ENCODE results near the gene HES5. TPM values are rescaled to one million over a fixed set of nuclear protein-coding genes. Genes with fewer than 3 reads are reported as not detected.

Gene HES5
- total and polyA plus RNA-seq, 2 of the 4 experiments (the other 2 are of a cell fraction), result not detected

DNA sequence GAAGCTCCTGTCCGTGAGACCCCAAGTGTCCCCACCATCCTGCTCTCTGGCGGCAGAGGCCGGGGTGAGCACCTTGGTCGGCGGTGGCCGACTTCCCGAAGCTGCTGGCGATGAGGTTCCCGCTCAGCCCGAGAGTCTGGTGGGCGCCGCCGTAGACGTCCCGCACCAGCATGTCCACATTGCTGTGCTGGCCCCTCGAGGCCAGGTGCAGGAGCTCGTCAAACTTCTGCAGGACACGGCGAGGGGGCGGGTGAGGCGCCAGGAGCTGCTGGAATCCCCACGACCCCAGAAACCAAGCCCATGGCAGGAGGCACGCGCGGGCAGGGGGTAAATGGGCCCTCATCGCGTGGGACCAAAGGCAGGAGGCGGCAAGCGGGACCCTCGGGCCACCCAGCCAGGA, 10.3 kb downstream of the HES5 start:
- peaks cover 7 to 40% of the 10 kb centered on the region in 2 experiments for H3K79me1 ChIP-seq (ENCODE audit: low read depth in 1 of 2, low read length in 2 of 2)
- no peak overlapping the region for H2BK20ac ChIP-seq (ENCODE audit: low read depth, low read length)
- 95% methylated on average over 30 of the region's 30 CpGs; no CpG with 5 or more reads in 1 of the 2 experiments for WGBS, 2 experiments (ENCODE audit: extremely low coverage in 2 of 2, insufficient read length in 1 of 2)
- peaks cover 13% of the 10 kb centered on the region for H3K9me1 ChIP-seq (ENCODE audit: insufficient read depth, low read length)
- H4K5ac ChIP-seq (ENCODE audit: low read depth, low read length), result no peak overlapping the region
- peaks cover 14% of the 10 kb centered on the region for H3K4me1 ChIP-seq (ENCODE audit: control insufficient read depth, insufficient read depth, low read length)
- no peak overlapping the region for H3K27ac ChIP-seq (ENCODE audit: insufficient read depth, low read length)
- no peak overlapping the region for H3K14ac ChIP-seq (replicated peaks; ENCODE audit: low read depth, low read length)
- no peak overlapping the region for H2BK5ac ChIP-seq (ENCODE audit: low read depth, low read length, poor library complexity, severe bottlenecking)
- in situ Hi-C loops (cut with MboI; ENCODE audit: low sequenced_read_pairs), result no loop called here
- no peak overlapping the region for H2BK15ac ChIP-seq (ENCODE audit: low read depth, low read length)
- DNase-seq, result no peak
- H4K91ac ChIP-seq (ENCODE audit: insufficient read depth, low read depth, low read length), result no peak overlapping the region
- no peak overlapping the region for H2AFZ ChIP-seq (replicated peaks; ENCODE audit: low read length, poor library complexity)
- no peak overlapping the region for H3K56ac ChIP-seq (ENCODE audit: extremely low read depth, insufficient read depth, low read length)
- no peak overlapping the region for H3K9ac ChIP-seq (ENCODE audit: low read depth, low read length)
- no TSS peak for BruUV-seq (replicated peaks)
- intact Hi-C loops (cut with micrococcal nuclease), result no loop called here
- H2AK5ac ChIP-seq (ENCODE audit: low read depth, low read length), result no peak overlapping the region
- no peak overlapping the region for H3K4ac ChIP-seq (ENCODE audit: low read depth, low read length)
- no peak overlapping the region for H3K4me3 ChIP-seq (ENCODE audit: insufficient read depth, low read depth, low read length)
- H3K27me3 ChIP-seq (ENCODE audit: control insufficient read depth, insufficient read depth, low read length), result no peaks in the 10 kb centered on the region
- H4K8ac ChIP-seq (ENCODE audit: low read depth in 2 of 2, low read length in 2 of 2), result no peak overlapping the region
- no peak overlapping the region for H3K4me2 ChIP-seq (ENCODE audit: low read depth, low read length)
- H4K20me1 ChIP-seq (ENCODE audit: insufficient read depth, low read length), result peaks cover 36% of the 10 kb centered on the region
- dilution Hi-C loops (cut with HindIII; ENCODE audit: low sequenced_read_pairs, unreplicated experiment), result no loop called here
- H2AK9ac ChIP-seq (replicated peaks; ENCODE audit: low read depth, low read length, poor library complexity), result no peak overlapping the region
- CTCF ChIA-PET, result no interaction called here
- no peak overlapping the region for H3K18ac ChIP-seq (ENCODE audit: low read depth, low read length)
- POLR2A ChIA-PET (ENCODE audit: unreplicated experiment), result no interaction called here
- H3K9me3 ChIP-seq (ENCODE audit: control insufficient read depth, insufficient read depth, low read length), result no peaks in the 10 kb centered on the region
- peaks cover 61% of the 10 kb centered on the region for H3K36me3 ChIP-seq (ENCODE audit: control insufficient read depth, insufficient read depth, low read length)
- no peak for ATAC-seq (ENCODE audit: low read depth)
- H3K23ac ChIP-seq (ENCODE audit: low read depth, low read length), result no peak overlapping the region
- TF ChIP-seq RAD21 (IDR thresholded peaks at IDR 0.05; ENCODE audit: low read length) (no peak), RFX5 (IDR thresholded peaks at IDR 0.05; ENCODE audit: low read depth, low read length) (no peak), RCOR1 (IDR thresholded peaks at IDR 0.05; ENCODE audit: insufficient replicate concordance, low read length) (no peak), FOS (IDR thresholded peaks at IDR 0.05; ENCODE audit: low read depth, low read length) (no peak), SMC3 (IDR thresholded peaks at IDR 0.05; ENCODE audit: low read depth, low read length) (no peak), MAFK (IDR thresholded peaks at IDR 0.05; ENCODE audit: low read depth, low read length) (no peak), CEBPB (IDR thresholded peaks at IDR 0.05; ENCODE audit: low read depth, low read length) (no peak), CHD1 (IDR thresholded peaks at IDR 0.05; ENCODE audit: low read depth, low read length) (no peak), MXI1 (IDR thresholded peaks at IDR 0.05; ENCODE audit: borderline replicate concordance, low read depth, low read length) (no peak), NFE2L2 (IDR thresholded peaks at IDR 0.05; ENCODE audit: low read depth, low read length) (no peak)
- TF ChIP-seq, protein P1, sequence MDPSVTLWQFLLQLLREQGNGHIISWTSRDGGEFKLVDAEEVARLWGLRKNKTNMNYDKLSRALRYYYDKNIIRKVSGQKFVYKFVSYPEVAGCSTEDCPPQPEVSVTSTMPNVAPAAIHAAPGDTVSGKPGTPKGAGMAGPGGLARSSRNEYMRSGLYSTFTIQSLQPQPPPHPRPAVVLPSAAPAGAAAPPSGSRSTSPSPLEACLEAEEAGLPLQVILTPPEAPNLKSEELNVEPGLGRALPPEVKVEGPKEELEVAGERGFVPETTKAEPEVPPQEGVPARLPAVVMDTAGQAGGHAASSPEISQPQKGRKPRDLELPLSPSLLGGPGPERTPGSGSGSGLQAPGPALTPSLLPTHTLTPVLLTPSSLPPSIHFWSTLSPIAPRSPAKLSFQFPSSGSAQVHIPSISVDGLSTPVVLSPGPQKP (IDR thresholded peaks at IDR 0.05; ENCODE audit: borderline replicate concordance, low read depth, low read length), result no peak
- TF ChIP-seq, protein P2, sequence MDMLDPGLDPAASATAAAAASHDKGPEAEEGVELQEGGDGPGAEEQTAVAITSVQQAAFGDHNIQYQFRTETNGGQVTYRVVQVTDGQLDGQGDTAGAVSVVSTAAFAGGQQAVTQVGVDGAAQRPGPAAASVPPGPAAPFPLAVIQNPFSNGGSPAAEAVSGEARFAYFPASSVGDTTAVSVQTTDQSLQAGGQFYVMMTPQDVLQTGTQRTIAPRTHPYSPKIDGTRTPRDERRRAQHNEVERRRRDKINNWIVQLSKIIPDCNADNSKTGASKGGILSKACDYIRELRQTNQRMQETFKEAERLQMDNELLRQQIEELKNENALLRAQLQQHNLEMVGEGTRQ (IDR thresholded peaks at IDR 0.05; ENCODE audit: low read depth, low read length), result no peak
- H2BK120ac ChIP-seq (ENCODE audit: low read depth, low read length), result no peak overlapping the region
